Breast epithelium (tissue), 4 donors: ENCODE results near the gene SBK1. TPM values are rescaled to one million over a fixed set of nuclear protein-coding genes. Genes with fewer than 3 reads are reported as not detected.
"Not testable (repeated sequence)": the region's sequence is repeated elsewhere in the genome, so short reads cannot be mapped to it uniquely, and the experiment has no call there.

Experiments
- DNase-seq, 2 donors: peaks; one replicate each; pipeline ENCODE4 v3.0.0-alpha.2; 2019; ENCODE audit warnings: low spot score in 2 of 2
- H3K27ac ChIP-seq, 2 donors: fragments of 200-600 bp; sonication (generic) in 1 of 2; one replicate each; pipeline ENCODE4 v1.5.1; 2016 to 2019; ENCODE audit warnings: mild to moderate bottlenecking in 1 of 2
- H3K27me3 ChIP-seq, 2 donors: fragments of 200-600 bp; sonication (generic) in 1 of 2; one replicate each; pipeline versions ENCODE4 v1.5.1 to v1.6.0; 2017 to 2019; ENCODE audit warnings: control low read depth in 1 of 2, mild to moderate bottlenecking in 1 of 2
- H3K36me3 ChIP-seq: fragments of 200-600 bp; one replicate; pipeline ENCODE4 v1.5.1; 2019
- H3K4me1 ChIP-seq, 2 donors: fragments of 200-600 bp; sonication (generic); one replicate each; pipeline ENCODE4 v1.5.1; 2016 to 2019; ENCODE audit warnings: control low read depth in 1 of 2
- H3K4me3 ChIP-seq, 3 donors: fragments of 200-600 bp; sonication (generic); 1 replicate in 2 of 3; 2 replicates in 1 of 3; pipeline ENCODE4 v1.5.1; 2016 to 2019; ENCODE audit warnings: mild to moderate bottlenecking in 3 of 3, moderate library complexity in 2 of 3
- H3K9me3 ChIP-seq, 2 donors: fragments of 200-600 bp; sonication (generic) in 1 of 2; one replicate each; pipeline ENCODE4 v1.5.1; 2016 to 2019; ENCODE audit warnings: control low read depth in 1 of 2
- CTCF ChIP-seq, 3 donors: fragments of 450-650 bp; IDR thresholded peaks; one replicate each; pipeline ENCODE4 v1.5.1; 2016 to 2017; ENCODE audit warnings: antibody characterized with exemption in 3 of 3, mild to moderate bottlenecking in 3 of 3, moderate library complexity in 3 of 3
- POLR2A ChIP-seq: fragments of 450-650 bp; IDR thresholded peaks from one replicate; pipeline ENCODE4 v1.6.1; 2016; ENCODE audit warnings: antibody characterized with exemption, mild to moderate bottlenecking, moderate library complexity
- POLR2AphosphoS5 ChIP-seq, 3 donors: sonication (generic); formaldehyde crosslinking; IDR thresholded peaks; one replicate each; pipeline ENCODE4 v1.6.1; 2017; ENCODE audit warnings: antibody characterized with exemption in 3 of 3
- intact Hi-C: fragments of 100-400 bp; cut with DNase I; formaldehyde crosslinking; loops from one replicate; pipeline ENCODE4 v1.15.1; 2023; ENCODE audit warnings: low total_unique reads
- total RNA-seq, 3 donors: library from RNA; depleted of rRNA; stranded (reverse); fragments of >200 nt; gene quantifications; one replicate each; pipeline ENCODE4 v1.1.0, GENCODE V29; 2016

The SBK1 gene
- total RNA-seq, 3 donors from 2014 or later: 0.16 to 1.5 (median 1.3) TPM

- Histone ChIP-seq H3K27ac (no peak overlapping the region), H3K9me3 (no peaks in the 10 kb centered on the region), H3K36me3 (no peaks in the 10 kb centered on the region), H3K4me3 (no peak overlapping the region), H3K4me1 (no peaks in the 10 kb centered on the region), H3K27me3 (no peaks in the 10 kb centered on the region)
- intact Hi-C loops: no loop called here
- TF ChIP-seq POLR2A (no peak), CTCF (IDR thresholded peaks at IDR 0.05) (peak in 1 of 3 donors; percentile 44), POLR2AphosphoS5 (IDR thresholded peaks at IDR 0.05) (no peak)
- no peak for DNase-seq
These were observed 34.7 kb downstream of the SBK1 start for GRCh38 chr16:28326881-28327610.

GRCh38 chr16:28330232-28330631 is 37.9 kb downstream of the SBK1 start:
- H3K4me3 ChIP-seq, H3K36me3 ChIP-seq, H3K27ac ChIP-seq, H3K9me3 ChIP-seq, H3K4me1 ChIP-seq, intact Hi-C loops, DNase-seq, H3K27me3 ChIP-seq: not testable (repeated sequence)

- DNase-seq: peak in 1 of 2 donors; percentile 7
- H3K9me3 ChIP-seq, intact Hi-C loops: not testable (repeated sequence)
These were observed 38.7 kb downstream of the SBK1 start for GRCh38 chr16:28330981-28331380.

GRCh38 chr16:28332632-28333031 is 40.3 kb downstream of the SBK1 start:
- H3K9me3 ChIP-seq, H3K4me1 ChIP-seq, H3K36me3 ChIP-seq, DNase-seq, intact Hi-C loops, H3K27me3 ChIP-seq, H3K27ac ChIP-seq, H3K4me3 ChIP-seq: not testable (repeated sequence)

More at GRCh38 chr16:28330981-28331380, 38.7 kb downstream of the SBK1 start:
- not testable (repeated sequence) for H3K27me3 ChIP-seq, H3K27ac ChIP-seq, H3K4me3 ChIP-seq, H3K4me1 ChIP-seq, H3K36me3 ChIP-seq

- intact Hi-C loops, H3K36me3 ChIP-seq, H3K27ac ChIP-seq, H3K9me3 ChIP-seq, H3K27me3 ChIP-seq, H3K4me1 ChIP-seq, DNase-seq, H3K4me3 ChIP-seq: not testable (repeated sequence)
These were observed 43.4 kb downstream of the SBK1 start for GRCh38 chr16:28335678-28336077.

GRCh38 chr16:28336940-28337710 is 44.8 kb downstream of the SBK1 start:
- not testable (repeated sequence) for DNase-seq, H3K36me3 ChIP-seq

GRCh38 chr16:28338230-28338629 is 45.9 kb downstream of the SBK1 start:
- DNase-seq, H3K27me3 ChIP-seq, H3K4me3 ChIP-seq, H3K27ac ChIP-seq, H3K4me1 ChIP-seq, intact Hi-C loops, H3K36me3 ChIP-seq, H3K9me3 ChIP-seq: not testable (repeated sequence)

More at GRCh38 chr16:28336940-28337710, 44.8 kb downstream of the SBK1 start:
- H3K27me3 ChIP-seq, H3K4me1 ChIP-seq, H3K4me3 ChIP-seq, H3K27ac ChIP-seq, H3K9me3 ChIP-seq, intact Hi-C loops: not testable (repeated sequence)

GRCh38 chr16:28362600-28362999 is 70.3 kb downstream of the SBK1 start:
- H3K36me3 ChIP-seq, H3K4me3 ChIP-seq, intact Hi-C loops, H3K27me3 ChIP-seq, H3K4me1 ChIP-seq, H3K27ac ChIP-seq, H3K9me3 ChIP-seq: not testable (repeated sequence)
- peak in 1 of 2 donors; percentile 65 for DNase-seq

GRCh38 chr16:28363408-28363807 is 71.1 kb downstream of the SBK1 start, which contains the start of gene NPIPB6:
Gene NPIPB6 (minus strand): TSS chr16:28363508. CDS start chr16:28362822, 686 bp downstream.
- DNase-seq, H3K4me1 ChIP-seq, H3K27ac ChIP-seq, H3K9me3 ChIP-seq, H3K4me3 ChIP-seq, intact Hi-C loops, H3K27me3 ChIP-seq, H3K36me3 ChIP-seq: not testable (repeated sequence)

GRCh38 chr16:28364268-28365173 is 72.2 kb downstream of the SBK1 start:
- H3K4me3 ChIP-seq, intact Hi-C loops, H3K9me3 ChIP-seq, H3K4me1 ChIP-seq, DNase-seq, H3K27me3 ChIP-seq, H3K27ac ChIP-seq, H3K36me3 ChIP-seq: not testable (repeated sequence)

GRCh38 chr16:28367926-28368325 is 75.6 kb downstream of the SBK1 start:
- peak in 1 of 2 donors; percentile 27 for DNase-seq
- H3K27me3 ChIP-seq, H3K27ac ChIP-seq, intact Hi-C loops, H3K4me1 ChIP-seq, H3K36me3 ChIP-seq, H3K9me3 ChIP-seq: not testable (repeated sequence)
- H3K4me3 ChIP-seq: peak overlapping the region in 1 of 3 donors; percentile 44
